Colon (tissue), 2 donors: Measurements from ENCODE around the gene MORC2.
A peak's percentile ranks its signal among the peaks of the same experiment; 100 is the strongest.

Experiments
- FAIRE-seq: peaks from 2 replicates; lab custom pipeline; 2012; peaks lifted over from hg19 to GRCh38; lab: Jason Lieb, UNC
- donor health status: control.
- donor health status: control.

MORC2 gene

GRCh38 chr22:30968015-30968923 is at the start of gene MORC2:
Gene MORC2, minus strand, starts transcription at chr22:30968774. Its CDS starts 885 bp downstream, at chr22:30967889.
- no peak for FAIRE-seq

- FAIRE-seq, result no peak
Measured at GRCh38 chr22:31005535-31005934, 37.0 kb upstream of the MORC2 start.

GRCh38 chr22:31001124-31001770 is 32.7 kb upstream of the MORC2 start:
- no peak for FAIRE-seq

- FAIRE-seq, result no peak
Measured at GRCh38 chr22:30998329-30998728, 29.8 kb upstream of the MORC2 start.

GRCh38 chr22:30996462-30996861 is 27.9 kb upstream of the MORC2 start:
- FAIRE-seq, result no peak

GRCh38 chr22:30994960-30995359 is 26.4 kb upstream of the MORC2 start:
- no peak for FAIRE-seq

- no peak for FAIRE-seq
Measured at GRCh38 chr22:30992565-30992964, 24.0 kb upstream of the MORC2 start.

- FAIRE-seq, result no peak
Measured at GRCh38 chr22:30990690-30991089, 22.1 kb upstream of the MORC2 start.

GRCh38 chr22:30989474-30989873 is 20.9 kb upstream of the MORC2 start:
- no peak for FAIRE-seq

- no peak for FAIRE-seq
Measured at GRCh38 chr22:30985561-30986208, 17.1 kb upstream of the MORC2 start.

GRCh38 chr22:30984317-30984716 is 15.7 kb upstream of the MORC2 start:
- peak; percentile 49 for FAIRE-seq

- FAIRE-seq, result no peak
Measured at GRCh38 chr22:30982512-30982911, 13.9 kb upstream of the MORC2 start.

GRCh38 chr22:30979932-30980331 is 11.4 kb upstream of the MORC2 start:
- FAIRE-seq, result no peak

- FAIRE-seq, result no peak
Measured at GRCh38 chr22:30978304-30978962, 9.9 kb upstream of the MORC2 start.

GRCh38 chr22:30970356-30970746 is 1.8 kb upstream of the MORC2 start:
- no peak for FAIRE-seq

GRCh38 chr22:30969532-30970355 is 1.2 kb upstream of the MORC2 start:
- no peak for FAIRE-seq

GRCh38 chr22:30968924-30969531 is 454 bp upstream of the MORC2 start, which contains the start of gene TUG1:
Gene TUG1, plus strand, starts transcription at chr22:30969265.
- no peak for FAIRE-seq

- FAIRE-seq, result no peak
Measured at GRCh38 chr22:30964858-30965257, 3.7 kb downstream of the MORC2 start.

GRCh38 chr22:30955153-30955552 is 13.4 kb downstream of the MORC2 start:
- no peak for FAIRE-seq

GRCh38 chr22:30953206-30953605 is 15.4 kb downstream of the MORC2 start:
- FAIRE-seq, result no peak
